Camera-type eye (tissue), 1 donor: ENCODE measurements around the gene RAD51AP1. TPM values are rescaled to one million over a fixed set of nuclear protein-coding genes. Genes with fewer than 3 reads are reported as not detected.

ENCODE experiments used
- total RNA-seq: library from RNA; depleted of rRNA; stranded (reverse); fragments of >200 nt; gene quantifications from one replicate; pipeline ENCODE4 v1.2.3, GENCODE V29; 2014

RAD51AP1 gene, protein sequence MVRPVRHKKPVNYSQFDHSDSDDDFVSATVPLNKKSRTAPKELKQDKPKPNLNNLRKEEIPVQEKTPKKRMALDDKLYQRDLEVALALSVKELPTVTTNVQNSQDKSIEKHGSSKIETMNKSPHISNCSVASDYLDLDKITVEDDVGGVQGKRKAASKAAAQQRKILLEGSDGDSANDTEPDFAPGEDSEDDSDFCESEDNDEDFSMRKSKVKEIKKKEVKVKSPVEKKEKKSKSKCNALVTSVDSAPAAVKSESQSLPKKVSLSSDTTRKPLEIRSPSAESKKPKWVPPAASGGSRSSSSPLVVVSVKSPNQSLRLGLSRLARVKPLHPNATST
- total RNA-seq: 21.4 TPM

DNA sequence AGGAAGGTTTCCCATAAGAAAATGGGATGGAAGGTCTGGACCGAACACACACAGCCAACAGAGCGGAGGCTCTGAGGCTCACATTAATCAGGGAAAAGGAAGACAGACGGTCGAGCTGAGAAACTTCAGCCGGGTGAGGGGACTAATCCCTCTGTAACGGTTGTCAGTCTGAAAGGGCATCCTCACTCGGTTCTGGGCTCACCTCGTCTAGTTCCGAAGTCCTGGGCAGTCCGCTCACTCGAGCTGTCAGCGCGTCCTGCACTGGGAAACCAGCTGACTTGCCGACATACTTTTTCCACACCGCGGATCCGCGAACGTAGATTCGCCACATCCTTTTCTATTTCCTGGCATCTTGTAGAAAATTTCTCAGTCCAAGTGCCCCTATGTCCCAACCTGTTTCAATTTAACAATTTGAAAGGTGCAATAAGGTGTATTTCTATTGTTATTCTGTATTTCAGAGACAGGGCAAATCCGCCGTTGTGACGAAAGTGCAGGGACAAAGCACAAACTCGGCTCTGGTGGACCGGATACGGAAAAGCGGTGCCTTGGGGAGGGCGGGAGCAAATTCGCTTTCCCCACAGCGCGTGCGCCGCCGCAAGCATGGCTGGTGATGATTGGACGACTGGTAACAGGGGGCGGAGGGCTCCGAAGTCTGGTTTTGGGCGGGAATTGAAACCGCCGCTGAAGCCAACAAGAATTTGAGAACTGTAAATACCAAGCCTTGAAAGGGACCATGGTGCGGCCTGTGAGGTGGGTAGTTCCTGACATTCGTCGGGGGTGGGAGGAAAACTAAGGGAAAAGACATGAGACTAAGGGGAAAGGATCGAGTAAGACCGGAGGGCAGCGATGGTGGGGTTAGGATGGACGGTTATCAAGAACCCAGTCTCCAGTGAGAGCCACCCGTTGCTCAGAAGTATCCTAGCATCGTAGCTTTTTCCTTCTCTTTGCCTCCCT lies at the start of gene RAD51AP1:
RAD51AP1 (plus strand) TSS at position 684 of the 954 bp plus-strand sequence; CDS start at position 734, 50 bp downstream.

DNA sequence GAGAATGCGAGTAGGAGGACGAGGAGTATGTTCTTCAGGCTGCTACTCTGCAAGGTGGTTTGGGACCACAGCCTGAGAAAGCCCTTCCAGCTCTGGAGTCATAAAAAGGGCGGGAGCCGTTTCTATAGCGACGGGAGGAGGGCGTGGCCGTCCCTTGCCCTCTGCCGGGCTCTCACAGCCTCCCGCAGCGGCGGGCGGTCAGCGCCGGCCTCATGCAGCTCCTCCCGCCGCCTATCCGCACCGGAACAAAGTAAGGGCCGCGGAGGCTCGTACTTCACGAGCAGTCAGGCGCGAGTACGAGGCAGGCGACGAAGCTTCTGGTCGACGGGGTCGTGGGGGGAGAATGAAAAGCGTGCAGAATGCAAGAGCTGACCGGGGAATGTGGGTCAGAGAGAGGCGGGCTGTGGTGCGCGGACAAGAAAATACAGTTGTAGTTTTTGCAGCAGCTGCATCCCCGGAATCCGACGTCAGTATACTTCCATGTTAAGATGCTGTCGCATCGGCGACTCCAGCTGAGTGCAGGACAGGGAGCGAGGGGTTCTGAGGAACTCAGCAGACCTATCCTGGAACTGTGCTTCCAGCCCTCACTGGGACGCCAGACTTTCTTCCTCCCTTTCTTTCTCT lies 23.5 kb downstream of the RAD51AP1 start, which contains the start of gene DYRK4:
DYRK4 (plus strand) TSS at position 175 of the 624 bp plus-strand sequence; CDS start at position 213, 38 bp downstream.

Other genes starting within 250 kb of the RAD51AP1 start
- 3.8 TPM for gene TIGAR, start 217.7 kb upstream of the RAD51AP1 start, total RNA-seq
- gene FGF23, start 159.2 kb upstream of the RAD51AP1 start, total RNA-seq: 0.27 TPM
- gene FGF6, start 93.1 kb upstream of the RAD51AP1 start, total RNA-seq: 1.8 TPM
- 24.8 TPM for gene DYRK4, start 23.3 kb downstream of the RAD51AP1 start, total RNA-seq
- 0.99 TPM for gene AKAP3, start 110.2 kb downstream of the RAD51AP1 start, total RNA-seq
- 63.7 TPM for gene NDUFA9, start 110.2 kb downstream of the RAD51AP1 start, total RNA-seq
- gene GALNT8, start 181.5 kb downstream of the RAD51AP1 start, total RNA-seq: 10.1 TPM